Suprapubic skin (tissue), 4 donors: ENCODE data around the gene ABCA13. TPM values are rescaled to one million over a fixed set of nuclear protein-coding genes. Genes with fewer than 3 reads are reported as not detected.

Source experiments
- DNase-seq, 2 donors: peaks; one replicate each; pipeline ENCODE4 v3.0.0-alpha.2; 2019; ENCODE audit warnings: low spot score in 2 of 2
- H3K27ac ChIP-seq: fragments of 200-600 bp; sonication (generic); one replicate; pipeline ENCODE4 v1.5.1; 2019
- H3K27me3 ChIP-seq: fragments of 200-600 bp; sonication (generic); one replicate; pipeline ENCODE4 v1.5.1; 2019
- H3K36me3 ChIP-seq: fragments of 200-600 bp; sonication (generic); one replicate; pipeline ENCODE4 v1.5.1; 2019
- H3K4me1 ChIP-seq: fragments of 200-600 bp; sonication (generic); one replicate; pipeline ENCODE4 v1.5.1; 2019
- H3K4me3 ChIP-seq: fragments of 200-600 bp; sonication (generic); one replicate; pipeline ENCODE4 v1.5.1; 2019; ENCODE audit warnings: mild to moderate bottlenecking
- H3K9me3 ChIP-seq: fragments of 200-600 bp; sonication (generic); one replicate; pipeline ENCODE4 v1.5.1; 2019
- EP300 ChIP-seq: sonication (generic); formaldehyde crosslinking; IDR thresholded peaks from one replicate; pipeline ENCODE4 v1.6.1; 2017; ENCODE audit warnings: antibody characterized with exemption
- POLR2A ChIP-seq, 2 donors: fragments of 450-650 bp; IDR thresholded peaks; one replicate each; pipeline ENCODE4 v1.6.1; 2017; ENCODE audit warnings: antibody characterized with exemption in 2 of 2, mild to moderate bottlenecking in 2 of 2, moderate library complexity in 2 of 2
- POLR2AphosphoS5 ChIP-seq, 3 donors: sonication (generic); formaldehyde crosslinking; IDR thresholded peaks; one replicate each; pipeline ENCODE4 v1.6.1; 2017; ENCODE audit warnings: antibody characterized with exemption in 3 of 3
- WGBS: methylation state at CpG from one replicate; pipeline ENCODE4 v1.1.5; 2018; 5-methylcytosine and 5-hydroxymethylcytosine counted together
- total RNA-seq, 4 donors: library from RNA; depleted of rRNA; stranded (reverse); fragments of >200 nt; gene quantifications; one replicate each; pipeline ENCODE4 v1.1.0, GENCODE V29; 2016
- TF ChIP-seq, protein P1 (sequence below), 2 donors: fragments of 200-600 bp in 1 of 2; fragments of 450-650 bp in 1 of 2; sonication (generic) in 1 of 2; IDR thresholded peaks; one replicate each; pipeline ENCODE4 v1.5.1; 2016 to 2019; ENCODE audit warnings: antibody characterized with exemption in 2 of 2, mild to moderate bottlenecking in 1 of 2, moderate library complexity in 1 of 2

The ABCA13 gene
- total RNA-seq, 4 donors from 2014 or later, result 0.64 to 4.7 (median 2.6) TPM

DNA sequence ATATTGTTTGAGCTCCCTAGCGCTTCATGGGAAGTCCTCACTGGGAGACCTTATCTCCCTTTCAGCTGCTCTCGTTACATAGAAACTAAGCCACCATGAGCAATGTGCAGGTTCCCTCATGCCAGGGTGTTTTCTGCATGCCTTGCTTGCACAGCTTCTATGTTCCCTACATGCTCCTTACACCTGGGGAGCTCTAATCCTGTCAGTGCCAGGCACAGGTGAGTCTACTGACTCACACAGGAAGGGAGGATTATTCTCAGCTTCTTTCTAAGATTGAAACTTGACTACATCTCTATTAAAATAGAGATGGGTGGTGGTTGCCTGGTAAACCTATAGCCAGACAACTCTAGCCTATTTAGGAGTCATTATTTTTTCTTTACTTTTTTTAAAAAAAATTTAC is 377.4 kb downstream of the ABCA13 start:
- Histone ChIP-seq H3K36me3 (no peaks in the 10 kb centered on the region), H3K9me3 (no peaks in the 10 kb centered on the region), H3K27me3 (no peaks in the 10 kb centered on the region), H3K4me3 (no peak overlapping the region), H3K4me1 (no peaks in the 10 kb centered on the region), H3K27ac (no peak overlapping the region)
- no peak for TF ChIP-seq POLR2A (IDR thresholded peaks at IDR 0.05)
- TF ChIP-seq, protein P1, sequence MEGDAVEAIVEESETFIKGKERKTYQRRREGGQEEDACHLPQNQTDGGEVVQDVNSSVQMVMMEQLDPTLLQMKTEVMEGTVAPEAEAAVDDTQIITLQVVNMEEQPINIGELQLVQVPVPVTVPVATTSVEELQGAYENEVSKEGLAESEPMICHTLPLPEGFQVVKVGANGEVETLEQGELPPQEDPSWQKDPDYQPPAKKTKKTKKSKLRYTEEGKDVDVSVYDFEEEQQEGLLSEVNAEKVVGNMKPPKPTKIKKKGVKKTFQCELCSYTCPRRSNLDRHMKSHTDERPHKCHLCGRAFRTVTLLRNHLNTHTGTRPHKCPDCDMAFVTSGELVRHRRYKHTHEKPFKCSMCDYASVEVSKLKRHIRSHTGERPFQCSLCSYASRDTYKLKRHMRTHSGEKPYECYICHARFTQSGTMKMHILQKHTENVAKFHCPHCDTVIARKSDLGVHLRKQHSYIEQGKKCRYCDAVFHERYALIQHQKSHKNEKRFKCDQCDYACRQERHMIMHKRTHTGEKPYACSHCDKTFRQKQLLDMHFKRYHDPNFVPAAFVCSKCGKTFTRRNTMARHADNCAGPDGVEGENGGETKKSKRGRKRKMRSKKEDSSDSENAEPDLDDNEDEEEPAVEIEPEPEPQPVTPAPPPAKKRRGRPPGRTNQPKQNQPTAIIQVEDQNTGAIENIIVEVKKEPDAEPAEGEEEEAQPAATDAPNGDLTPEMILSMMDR (IDR thresholded peaks at IDR 0.05), result no peak
- TF ChIP-seq POLR2AphosphoS5 (IDR thresholded peaks at IDR 0.05), result no peak
- no peak for TF ChIP-seq EP300
- WGBS, result 71% methylated on average over 2 of the region's 2 CpGs
- no peak for DNase-seq

DNA sequence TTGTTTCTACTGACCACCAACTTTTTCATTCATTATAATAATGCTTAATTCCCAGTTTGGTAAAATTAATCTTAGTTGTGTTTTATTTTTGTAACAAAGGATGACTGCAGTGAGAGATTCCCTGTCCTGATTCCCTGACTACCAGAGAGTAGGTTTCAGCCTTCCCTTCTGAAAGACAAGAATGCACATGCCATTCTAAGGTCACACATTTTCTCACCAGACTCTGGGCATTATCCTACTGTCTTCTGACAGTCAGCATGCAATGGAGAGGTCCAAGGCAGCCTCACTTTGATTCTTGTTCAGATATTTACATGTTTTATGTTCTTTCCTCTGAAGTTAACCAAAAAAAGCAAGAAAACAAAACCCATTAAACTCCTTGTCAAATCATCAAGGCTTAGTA is 380.4 kb downstream of the ABCA13 start:
- DNase-seq, result no peak
- no peaks in the 10 kb centered on the region for H3K36me3 ChIP-seq
- no peak for TF ChIP-seq POLR2AphosphoS5 (IDR thresholded peaks at IDR 0.05)
- TF ChIP-seq, protein P1 (IDR thresholded peaks at IDR 0.05), result no peak
- no peak for TF ChIP-seq EP300
- TF ChIP-seq POLR2A (IDR thresholded peaks at IDR 0.05), result no peak

DNA sequence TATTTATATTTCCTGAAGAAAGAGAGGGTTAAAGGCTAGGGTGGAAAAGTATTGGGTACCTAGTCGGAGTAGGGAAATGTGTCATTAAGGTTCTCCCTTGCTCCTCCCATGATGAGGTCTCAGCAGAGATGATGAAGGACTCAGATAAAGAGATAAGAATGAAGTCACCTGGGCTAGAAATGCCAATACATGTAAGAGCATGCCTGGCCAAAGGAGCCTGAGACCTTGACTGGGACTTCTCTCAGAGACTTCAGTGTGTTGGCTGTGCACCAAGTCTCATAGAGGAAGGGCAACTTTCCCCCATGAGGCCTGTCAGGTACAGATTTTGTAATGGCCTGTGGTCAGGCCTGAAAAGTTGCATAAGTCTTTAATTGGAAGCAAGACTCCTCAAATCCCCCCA is 392.1 kb downstream of the ABCA13 start:
- Histone ChIP-seq H3K4me1 (no peaks in the 10 kb centered on the region), H3K27ac (no peak overlapping the region), H3K36me3 (no peaks in the 10 kb centered on the region), H3K9me3 (no peaks in the 10 kb centered on the region), H3K4me3 (no peak overlapping the region), H3K27me3 (no peaks in the 10 kb centered on the region)
- TF ChIP-seq POLR2AphosphoS5 (IDR thresholded peaks at IDR 0.05) (no peak), EP300 (no peak), POLR2A (IDR thresholded peaks at IDR 0.05) (no peak)
- TF ChIP-seq, protein P1 (IDR thresholded peaks at IDR 0.05), result no peak
- 64% methylated on average over 1 of the region's 1 CpG for WGBS
- no peak for DNase-seq

More for the DNA sequence above, 380.4 kb downstream of the ABCA13 start:
- Histone ChIP-seq H3K27me3 (no peaks in the 10 kb centered on the region), H3K4me3 (no peak overlapping the region), H3K27ac (no peak overlapping the region), H3K9me3 (no peaks in the 10 kb centered on the region), H3K4me1 (no peaks in the 10 kb centered on the region)

DNA sequence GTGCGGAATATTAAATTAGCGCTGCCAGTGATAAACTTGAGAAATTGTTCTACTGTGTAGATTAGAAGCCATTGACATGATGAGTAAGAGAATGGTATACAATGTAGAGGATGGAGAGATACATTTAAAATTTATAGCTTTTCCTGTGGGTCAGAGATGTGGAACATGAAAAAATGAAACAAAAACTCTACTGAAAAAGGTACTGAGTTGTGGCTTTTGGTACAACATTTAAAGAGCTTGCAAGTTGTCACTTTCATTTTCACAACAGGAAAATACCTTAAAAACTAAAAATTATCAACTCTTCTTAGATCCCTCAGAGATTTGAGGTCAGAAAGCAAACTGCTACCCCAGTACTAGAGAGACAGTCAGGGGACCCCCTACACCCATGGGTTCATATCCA is 404.3 kb downstream of the ABCA13 start:
- no peak overlapping the region for H3K27ac ChIP-seq
- H3K9me3 ChIP-seq, result no peaks in the 10 kb centered on the region
- no peaks in the 10 kb centered on the region for H3K27me3 ChIP-seq
- TF ChIP-seq, protein P1 (IDR thresholded peaks at IDR 0.05), result no peak
- no peak for TF ChIP-seq POLR2AphosphoS5 (IDR thresholded peaks at IDR 0.05)
- no peak for TF ChIP-seq EP300
- TF ChIP-seq POLR2A (IDR thresholded peaks at IDR 0.05), result no peak
- no peaks in the 10 kb centered on the region for H3K36me3 ChIP-seq
- WGBS, result 100% methylated on average over 2 of the region's 2 CpGs
- no peak overlapping the region for H3K4me3 ChIP-seq
- no peak for DNase-seq
- H3K4me1 ChIP-seq, result no peaks in the 10 kb centered on the region

DNA sequence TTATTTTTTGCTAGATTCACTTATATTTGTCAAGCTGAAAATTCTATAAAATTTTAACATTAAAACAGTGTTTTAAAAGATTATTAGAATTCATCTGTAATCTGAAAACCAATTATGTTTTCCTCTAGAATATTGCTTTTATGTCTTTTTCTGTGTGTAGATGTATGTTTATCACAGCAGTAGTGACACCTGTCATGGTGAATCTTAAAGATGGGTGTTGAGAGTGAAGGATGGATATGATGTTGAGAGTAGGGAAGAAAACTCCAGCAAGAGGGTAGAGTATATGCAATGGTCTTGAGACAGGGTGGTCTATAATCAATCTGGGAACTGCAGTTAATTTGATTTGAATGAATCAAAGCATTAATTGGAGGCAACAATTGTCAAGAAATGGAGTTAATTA is 416.2 kb downstream of the ABCA13 start:
- Histone ChIP-seq H3K36me3 (no peaks in the 10 kb centered on the region), H3K27me3 (no peaks in the 10 kb centered on the region), H3K4me1 (no peaks in the 10 kb centered on the region), H3K9me3 (no peaks in the 10 kb centered on the region), H3K27ac (no peak overlapping the region), H3K4me3 (no peak overlapping the region)
- DNase-seq, result no peak
- TF ChIP-seq POLR2AphosphoS5 (IDR thresholded peaks at IDR 0.05) (no peak), POLR2A (IDR thresholded peaks at IDR 0.05) (no peak), EP300 (no peak)
- TF ChIP-seq, protein P1 (IDR thresholded peaks at IDR 0.05), result no peak
